Measurements from ENCODE around the gene STAC.

DNA sequence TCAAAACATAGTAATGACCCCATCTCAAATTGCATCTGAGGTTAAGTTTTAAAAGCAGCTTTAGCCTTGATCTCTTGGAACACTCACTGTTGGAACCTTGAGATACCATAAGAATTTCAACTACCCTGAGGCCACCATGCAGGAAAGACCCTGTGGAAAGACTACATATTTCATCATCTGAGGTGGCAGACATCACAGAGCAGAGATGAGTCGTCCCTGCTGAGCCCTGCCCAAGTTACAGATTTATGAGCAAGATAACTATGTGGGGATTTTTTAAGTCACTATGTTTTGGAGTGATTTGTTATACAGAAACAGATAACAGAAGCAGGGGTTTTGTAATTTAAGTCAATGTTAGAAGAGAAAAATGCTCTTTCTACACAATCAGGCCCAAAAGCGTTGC lies 168.4 kb downstream of the STAC start:
- TF ChIP-seq CTCF (IDR thresholded peaks at IDR 0.05): no peak
- no peak for TF ChIP-seq POLR2A (IDR thresholded peaks at IDR 0.05)
